DMS153 treated with DMSO at 0.1 percent for 48 hours (cell line): ENCODE measurements around the gene TMEM131L.
"Not testable (repeated sequence)": the region's sequence is repeated elsewhere in the genome, so short reads cannot be mapped to it uniquely, and the experiment has no call there.

Experiments
- DNase-seq: peaks from one replicate; lab custom pipeline; 2025; ENCODE audit not compliant: unreplicated experiment; lab: John Stamatoyannopoulos, UW

Gene TMEM131L

GRCh38 chr4:153539422-153539821, 73.3 kb downstream of the TMEM131L start:
- DNase-seq: no peak

- no peak for DNase-seq
Observed at GRCh38 chr4:153541456-153542096, 75.4 kb downstream of the TMEM131L start.

- no peak for DNase-seq
Observed at GRCh38 chr4:153542131-153542530, 76.0 kb downstream of the TMEM131L start.

GRCh38 chr4:153542834-153543233, 76.7 kb downstream of the TMEM131L start:
- DNase-seq: no peak

- DNase-seq: no peak
Observed at GRCh38 chr4:153543351-153543750, 77.2 kb downstream of the TMEM131L start.

GRCh38 chr4:153545822-153546221, 79.7 kb downstream of the TMEM131L start:
- no peak for DNase-seq

GRCh38 chr4:153546280-153546679, 80.1 kb downstream of the TMEM131L start:
- no peak for DNase-seq

- DNase-seq: no peak
Observed at GRCh38 chr4:153547520-153547919, 81.4 kb downstream of the TMEM131L start.

- DNase-seq: not testable (repeated sequence)
Observed at GRCh38 chr4:153548907-153549306, 82.7 kb downstream of the TMEM131L start.

- DNase-seq: no peak
Observed at GRCh38 chr4:153549405-153549804, 83.2 kb downstream of the TMEM131L start.

GRCh38 chr4:153553155-153553818, 87.1 kb downstream of the TMEM131L start:
- no peak for DNase-seq

- no peak for DNase-seq
Observed at GRCh38 chr4:153553819-153554170, 87.6 kb downstream of the TMEM131L start.

GRCh38 chr4:153555730-153556434, 89.7 kb downstream of the TMEM131L start:
- DNase-seq: no peak

- DNase-seq: no peak
Observed at GRCh38 chr4:153556435-153556815, 90.3 kb downstream of the TMEM131L start.

- no peak for DNase-seq
Observed at GRCh38 chr4:153560908-153561307, 94.7 kb downstream of the TMEM131L start.

- DNase-seq: no peak
Observed at GRCh38 chr4:153564630-153565525, 98.7 kb downstream of the TMEM131L start.

- DNase-seq: no peak
Observed at GRCh38 chr4:153566631-153567150, 100.5 kb downstream of the TMEM131L start.

- not testable (repeated sequence) for DNase-seq
Observed at GRCh38 chr4:153567660-153568059, 101.5 kb downstream of the TMEM131L start.

- no peak for DNase-seq
Observed at GRCh38 chr4:153570228-153570973, 104.2 kb downstream of the TMEM131L start.

- no peak for DNase-seq
Observed at GRCh38 chr4:153571006-153571545, 104.9 kb downstream of the TMEM131L start.
